HepG2 (cell line): ENCODE measurements around the gene ABHD10. TPM values are rescaled to one million over a fixed set of nuclear protein-coding genes. Genes with fewer than 3 reads are reported as not detected.

ENCODE experiments used
- ATAC-seq: fragments of 200-7000 bp; cut with Tn5 transposase; 3 replicates; pipeline ENCODE4 v1.9.1; 2020; ENCODE audit warnings: mild to moderate bottlenecking, moderate library complexity
- BruUV-seq: library from RNA; stranded (reverse); fragments of 400-500 nt; replicated peaks from 2 replicates; lab custom pipeline; 2021; lab: Mats Ljungman, UMichigan
- CTCF ChIA-PET: fragments of 300-600 bp; formaldehyde crosslinking; extraction: SDS; loops from one replicate; lab custom pipeline; 2021; ENCODE audit warnings: low total read pairs, inconsistent platforms, low intra/inter-chr PET ratio; lab: Yijun Ruan, JAX
- POLR2A ChIA-PET: fragments of 350-600 bp; sonication (Branson Sonifier 250); formaldehyde crosslinking; loops from one replicate; lab custom pipeline; 2020; ENCODE audit warnings: antibody characterized with exemption, inconsistent platforms; lab: Yijun Ruan, JAX
- DNase-seq: peaks from one replicate; pipeline ENCODE4 v3.0.0-alpha.2; 2015; ENCODE audit warnings: low spot score
- FAIRE-seq: peaks from 3 replicates; lab custom pipeline; 2011; peaks lifted over from hg19 to GRCh38; lab: Jason Lieb, UNC
- H2AFZ ChIP-seq: one replicate; pipeline ENCODE4 v1.6.1; 2011; ENCODE audit warnings: low read length, inconsistent platforms
- H3K27ac ChIP-seq: fragments of 300-600 bp; 3 replicates; pipeline ENCODE4 v1.8.0; 2011; ENCODE audit warnings: mixed run types, mild to moderate bottlenecking, mixed read lengths, low read length, inconsistent platforms; ENCODE audit not compliant: insufficient read depth; ENCODE audit errors: extremely low read length
- H3K27me3 ChIP-seq, 2 experiments: fragments of 200-600 bp in 1 of 2; 2 replicates in 1 of 2; 3 replicates in 1 of 2; pipeline versions ENCODE4 v1.6.0 to v1.8.0; 2011; ENCODE audit warnings: low read length in 2 of 2, mild to moderate bottlenecking in 2 of 2, moderate library complexity in 2 of 2, inconsistent platforms in 1 of 2; ENCODE audit not compliant: insufficient read depth in 2 of 2, control insufficient read depth in 1 of 2
- H3K36me3 ChIP-seq, 2 experiments: fragments of 200-600 bp in 1 of 2; replicated peaks in 1 of 2; 2 replicates in 1 of 2; 3 replicates in 1 of 2; pipeline versions ENCODE4 v1.5.1 to v1.8.0; 2011; ENCODE audit warnings: low read length in 2 of 2, inconsistent platforms in 1 of 2; ENCODE audit not compliant: insufficient read depth in 2 of 2, control insufficient read depth in 1 of 2
- H3K4me1 ChIP-seq: 2 replicates; pipeline ENCODE4 v1.5.1; 2012; ENCODE audit warnings: low read length, inconsistent platforms; ENCODE audit not compliant: insufficient read depth
- H3K4me2 ChIP-seq: 2 replicates; pipeline ENCODE4 v1.6.0; 2011; ENCODE audit warnings: low read depth, low read length, inconsistent platforms
- H3K4me3 ChIP-seq, 3 experiments: fragments of 200-600 bp in 1 of 3; sonication (generic), shearing (Covaris generic) in 1 of 3; replicated peaks in 1 of 3; 2 replicates each; pipeline ENCODE4 v1.5.1; 2011 to 2016; ENCODE audit warnings: low read length in 3 of 3, inconsistent platforms in 2 of 3, low read depth in 2 of 3, mild to moderate bottlenecking in 2 of 3, control low read depth in 1 of 3, mixed read lengths in 1 of 3; ENCODE audit not compliant: insufficient read depth in 1 of 3
- H3K79me2 ChIP-seq: one replicate; pipeline ENCODE4 v1.6.1; 2011; ENCODE audit warnings: low read length, inconsistent platforms; ENCODE audit not compliant: insufficient read depth
- H3K9ac ChIP-seq: 2 replicates; pipeline ENCODE4 v1.6.0; 2011; ENCODE audit warnings: mild to moderate bottlenecking, low read depth, low read length, inconsistent platforms; ENCODE audit not compliant: insufficient read depth
- H3K9me3 ChIP-seq: 2 replicates; pipeline ENCODE4 v1.5.1; 2012; ENCODE audit warnings: mild to moderate bottlenecking, low read length
- H4K20me1 ChIP-seq: 2 replicates; pipeline ENCODE4 v1.6.0; 2011; ENCODE audit warnings: inconsistent platforms, mild to moderate bottlenecking, low read length, moderate library complexity; ENCODE audit not compliant: insufficient read depth
- HOXA5 ChIP-seq: sonication (generic); formaldehyde crosslinking; IDR thresholded peaks from 2 replicates; pipeline ENCODE4 v1.4.0; 2020; ENCODE audit warnings: missing genetic modification reagents
- MIXL1 ChIP-seq: IDR thresholded peaks from 2 replicates; pipeline ENCODE4 v1.6.1; 2016
- TCF7L2 ChIP-seq: IDR thresholded peaks from 2 replicates; pipeline ENCODE4 v1.6.1; 2011; ENCODE audit warnings: mild to moderate bottlenecking, low read depth, low read length, moderate library complexity
- ZFX ChIP-seq: sonication (generic); formaldehyde crosslinking; IDR thresholded peaks from 2 replicates; pipeline ENCODE4 v1.4.0; 2020; ENCODE audit warnings: mild to moderate bottlenecking, low read depth, missing genetic modification reagents, moderate library complexity
- ZNF501 ChIP-seq: sonication (generic); formaldehyde crosslinking; IDR thresholded peaks from 2 replicates; pipeline ENCODE4 v1.5.1; 2020; ENCODE audit warnings: mild to moderate bottlenecking, moderate library complexity, missing genetic modification reagents
- ZNF614 ChIP-seq: IDR thresholded peaks from 2 replicates; pipeline ENCODE4 v1.6.1; 2018; ENCODE audit warnings: missing biosample characterization, missing genetic modification reagents, inconsistent platforms, borderline replicate concordance
- ZNF615 ChIP-seq: sonication (generic); formaldehyde crosslinking; IDR thresholded peaks from 2 replicates; pipeline ENCODE4 v1.5.0; 2020; ENCODE audit warnings: mild to moderate bottlenecking, missing genetic modification reagents, borderline replicate concordance
- WGBS: methylation state at CpG from one replicate; pipeline ENCODE4 v1.1.6; 2017; ENCODE audit warnings: low lambda C conversion rate; 5-methylcytosine and 5-hydroxymethylcytosine counted together
- in situ Hi-C: cut with HindIII; loops from 2 replicates; pipeline ENCODE4 v1.10.0; 2017; ENCODE audit warnings: low pct_unique_long_range_greater_than_20kb; ENCODE audit not compliant: extremely low pct_ligation_motif_present
- intact Hi-C: fragments of 100-400 bp; cut with micrococcal nuclease; formaldehyde crosslinking; loops from one replicate; pipeline ENCODE4 v1.10.0; 2022; ENCODE audit not compliant: unreplicated experiment
- polyA plus RNA-seq, 8 experiments: library from polyadenylated mRNA; depleted of rRNA in 3 of 8; stranded (reverse) in 7 of 8; unstranded in 1 of 8; fragments of >200 nt; fragmentation: Illumina TruSeq in 4 of 8; extraction: Trizol in 4 of 8; gene quantifications; 2 replicates each; pipeline versions ENCODE4 v1.2.1 to v1.2.3, GENCODE V29; 2011 to 2016; ENCODE audit warnings: low read depth in 4 of 8, missing spikeins in 1 of 8, mixed read lengths in 1 of 8; ENCODE audit not compliant: insufficient read depth in 1 of 8
- total RNA-seq, 5 experiments: library from RNA; depleted of rRNA; stranded (reverse); fragments of >200 nt; fragmentation: Illumina TruSeq; extraction: Trizol; gene quantifications; 2 replicates each; pipeline ENCODE4 v1.2.3, GENCODE V29; 2016; ENCODE audit warnings: low read depth in 1 of 5
- TF ChIP-seq, protein P1 (sequence below): sonication (generic); formaldehyde crosslinking; IDR thresholded peaks from 2 replicates; pipeline ENCODE4 v1.4.0; 2020; ENCODE audit warnings: missing genetic modification reagents, low read depth, mild to moderate bottlenecking, borderline replicate concordance
- TF ChIP-seq, protein P2 (sequence below): IDR thresholded peaks from 2 replicates; pipeline ENCODE4 v1.6.1; 2016

ABHD10 gene
- total and polyA plus RNA-seq, 2 of the 13 experiments (the other 11 are each of a cell fraction or from before 2014, with no cell fraction given) = 22.8 to 50.2 TPM

DNA sequence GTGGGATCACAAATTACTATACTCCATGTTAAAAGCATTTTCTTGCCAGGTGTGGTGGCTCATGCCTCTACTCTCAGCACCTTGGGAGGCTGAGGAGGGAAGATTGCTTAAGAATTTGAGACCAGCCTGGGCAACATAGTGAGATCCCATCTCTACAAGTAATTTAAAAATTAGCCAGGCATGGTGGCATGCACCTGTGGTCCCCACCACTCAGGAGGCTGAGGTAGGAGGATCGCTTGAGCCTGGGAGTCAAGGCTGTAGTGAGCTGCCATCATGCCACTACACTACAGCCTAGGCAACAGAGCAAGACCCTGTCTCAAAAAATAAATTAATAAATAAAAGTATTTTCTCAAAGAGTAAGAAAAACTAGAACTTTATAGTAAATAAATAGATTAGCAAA, 22.9 kb upstream of the ABHD10 start:
- FAIRE-seq = no peak
- peaks cover 0 to 16% of the 10 kb centered on the region in 2 experiments; a peak in 2 of 5 replicates for H3K36me3 ChIP-seq
- ATAC-seq = no peak
- H3K27ac ChIP-seq = no peak overlapping the region
- H3K9me3 ChIP-seq = no peaks in the 10 kb centered on the region
- H3K4me1 ChIP-seq = no peaks in the 10 kb centered on the region
- DNase-seq = no peak
- no peak for TF ChIP-seq HOXA5 (CRISPR knock-in tag)
- TF ChIP-seq, protein P1, sequence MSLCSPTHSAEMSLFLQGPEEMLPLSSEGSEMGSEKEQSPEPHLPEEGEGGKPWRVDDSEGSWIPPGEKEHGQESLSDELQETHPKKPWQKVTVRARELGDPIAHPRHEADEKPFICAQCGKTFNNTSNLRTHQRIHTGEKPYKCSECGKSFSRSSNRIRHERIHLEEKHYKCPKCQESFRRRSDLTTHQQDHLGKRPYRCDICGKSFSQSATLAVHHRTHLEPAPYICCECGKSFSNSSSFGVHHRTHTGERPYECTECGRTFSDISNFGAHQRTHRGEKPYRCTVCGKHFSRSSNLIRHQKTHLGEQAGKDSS (CRISPR knock-in tag) = no peak
- no peak for TF ChIP-seq MIXL1 (CRISPR knock-in tag)
- TF ChIP-seq TCF7L2 = no peak
- no peak overlapping the region for H3K4me2 ChIP-seq
- no peak overlapping the region for H3K9ac ChIP-seq
- no TSS peak for BruUV-seq
- no peak overlapping the region for H2AFZ ChIP-seq
- H3K4me3 ChIP-seq = no peak overlapping the region
- in situ Hi-C loops = no loop called here
- WGBS = 100% methylated on average over 1 of the region's 1 CpG
- CTCF ChIA-PET = no interaction called here
- intact Hi-C loops = no loop called here
- no peaks in the 10 kb centered on the region for H3K27me3 ChIP-seq
- H3K79me2 ChIP-seq = no peaks in the 10 kb centered on the region
- H4K20me1 ChIP-seq = no peaks in the 10 kb centered on the region
- POLR2A ChIA-PET = no interaction called here

- no TSS peak for BruUV-seq
- peaks cover 0 to 16% of the 10 kb centered on the region in 2 experiments; a peak in 2 of 5 replicates for H3K36me3 ChIP-seq
- no peak overlapping the region for H3K4me2 ChIP-seq
- ChIA-PET POLR2A (no interaction called here), CTCF (no interaction called here)
- H4K20me1 ChIP-seq = no peaks in the 10 kb centered on the region
- WGBS = 100% methylated on average over 3 of the region's 3 CpGs
- no peak overlapping the region for H3K4me3 ChIP-seq
- no peak overlapping the region for H2AFZ ChIP-seq
- intact Hi-C loops = no loop called here
- H3K9ac ChIP-seq = no peak overlapping the region
- no peak for DNase-seq
- in situ Hi-C loops = no loop called here
- no peak for ATAC-seq
- H3K27ac ChIP-seq = no peak overlapping the region
- no peak for FAIRE-seq
- TF ChIP-seq ZFX (CRISPR knock-in tag) = no peak
- TF ChIP-seq ZNF615 = no peak
- TF ChIP-seq ZNF614 (CRISPR knock-in tag) = no peak
- TF ChIP-seq, protein P2, sequence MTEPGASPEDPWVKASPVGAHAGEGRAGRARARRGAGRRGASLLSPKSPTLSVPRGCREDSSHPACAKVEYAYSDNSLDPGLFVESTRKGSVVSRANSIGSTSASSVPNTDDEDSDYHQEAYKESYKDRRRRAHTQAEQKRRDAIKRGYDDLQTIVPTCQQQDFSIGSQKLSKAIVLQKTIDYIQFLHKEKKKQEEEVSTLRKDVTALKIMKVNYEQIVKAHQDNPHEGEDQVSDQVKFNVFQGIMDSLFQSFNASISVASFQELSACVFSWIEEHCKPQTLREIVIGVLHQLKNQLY (CRISPR knock-in tag) = no peak
- TF ChIP-seq ZNF501 (CRISPR knock-in tag) = no peak
- no peaks in the 10 kb centered on the region for H3K79me2 ChIP-seq
- no peaks in the 10 kb centered on the region for H3K4me1 ChIP-seq
- no peaks in the 10 kb centered on the region for H3K9me3 ChIP-seq
- no peaks in the 10 kb centered on the region for H3K27me3 ChIP-seq
Measured at GRCh38 chr3:111956449-111956848, 22.4 kb upstream of the ABHD10 start.
